Measurements from ENCODE around the gene DND1. TPM values are rescaled to one million over a fixed set of nuclear protein-coding genes. Genes with fewer than 3 reads are reported as not detected.
"Not testable (repeated sequence)": the region's sequence is repeated elsewhere in the genome, so short reads cannot be mapped to it uniquely, and the experiment has no call there.

Gene DND1
- total and polyA plus RNA-seq, 2 experiments from 2014 or later = 8.1 to 15.5 TPM

DNA sequence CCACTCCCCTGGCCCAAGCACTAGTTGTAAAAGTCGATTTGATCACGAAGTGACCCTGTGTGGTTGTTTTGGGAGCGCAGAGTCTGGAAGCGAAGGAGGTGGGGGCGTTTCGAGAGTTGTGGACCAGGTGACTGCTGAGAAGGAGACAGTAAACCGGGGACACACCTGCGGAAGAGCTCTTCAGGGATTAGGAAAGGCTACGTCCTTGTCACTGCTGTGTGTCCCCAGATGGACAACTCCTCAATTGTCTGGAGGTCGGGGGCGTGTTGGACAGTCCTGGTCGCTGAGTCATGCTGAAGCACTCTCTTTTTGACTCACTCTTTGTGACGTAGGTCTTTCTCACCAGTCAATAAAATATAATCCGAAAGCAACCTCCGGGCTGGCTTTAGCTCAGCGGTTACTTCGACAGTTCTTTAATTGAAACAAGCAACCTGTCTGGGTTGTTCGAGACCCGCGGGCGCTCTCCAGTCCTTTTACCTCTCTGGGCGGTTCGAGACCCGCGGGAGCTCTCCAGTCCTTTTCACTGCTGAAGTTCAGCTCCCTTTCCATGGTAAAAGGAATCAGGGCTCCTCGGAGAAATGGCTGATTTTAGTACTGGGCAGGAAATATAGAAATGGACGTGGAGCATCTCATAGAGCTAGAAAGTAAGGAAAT, 37.6 kb upstream of the DND1 start:
- Mint-ChIP-seq H3K4me3 (peak overlapping the region; percentile 88), H3K36me3 (ENCODE audit: low read depth) (peaks cover 10% of the 10 kb centered on the region; the same call in 2 of the 3 replicates), H3K27me3 (ENCODE audit: insufficient read depth, low read depth, poor library complexity) (peaks cover 8% of the 10 kb centered on the region), H3K4me1 (0 out of 3 replicates have a peak, but pooled peaks cover 2% of the 10 kb centered on the region), H3K9me3 (no peaks in the 10 kb centered on the region; the same call in 2 of the 3 replicates), H3K27ac (peak overlapping the region; percentile 94)
- ATAC-seq (peak; percentile 87), DNase-seq (ENCODE audit: low spot score) (peak; percentile 91)
- H3K9me2 ChIP-seq (ENCODE audit: insufficient read depth) = no peaks in the 10 kb centered on the region
- no peaks in the 10 kb centered on the region for H4K20me1 ChIP-seq (replicated peaks; ENCODE audit: insufficient read depth)
- peak overlapping the region; percentile 63 for H3K4me3 ChIP-seq
- H3K79me2 ChIP-seq (replicated peaks; ENCODE audit: insufficient read depth) = no peaks in the 10 kb centered on the region
- H3F3A ChIP-seq (replicated peaks; ENCODE audit: low read depth) = 0 out of 2 replicates have a peak, but pooled peaks cover 6% of the 10 kb centered on the region
- H3K27ac ChIP-seq (ENCODE audit: low read depth) = peak overlapping the region; percentile 60; the same call in 1 of the 2 replicates
- peak overlapping the region; percentile 78 for H3K4me2 ChIP-seq
- no peaks in the 10 kb centered on the region for H3K4me1 ChIP-seq (ENCODE audit: insufficient read depth)
- TF ChIP-seq CREB1 (CRISPR knock-in tag; IDR thresholded peaks at IDR 0.05; ENCODE audit: low read depth) (peak; percentile 92), ZNF114 (CRISPR knock-in tag; IDR thresholded peaks at IDR 0.05) (0 out of 2 replicates have a peak, but pooled peaks have one; percentile 13), STAT1 (IDR thresholded peaks at IDR 0.05; ENCODE audit: unreplicated experiment) (no peak)
- TF ChIP-seq, protein P1, sequence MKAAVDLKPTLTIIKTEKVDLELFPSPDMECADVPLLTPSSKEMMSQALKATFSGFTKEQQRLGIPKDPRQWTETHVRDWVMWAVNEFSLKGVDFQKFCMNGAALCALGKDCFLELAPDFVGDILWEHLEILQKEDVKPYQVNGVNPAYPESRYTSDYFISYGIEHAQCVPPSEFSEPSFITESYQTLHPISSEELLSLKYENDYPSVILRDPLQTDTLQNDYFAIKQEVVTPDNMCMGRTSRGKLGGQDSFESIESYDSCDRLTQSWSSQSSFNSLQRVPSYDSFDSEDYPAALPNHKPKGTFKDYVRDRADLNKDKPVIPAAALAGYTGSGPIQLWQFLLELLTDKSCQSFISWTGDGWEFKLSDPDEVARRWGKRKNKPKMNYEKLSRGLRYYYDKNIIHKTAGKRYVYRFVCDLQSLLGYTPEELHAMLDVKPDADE (IDR thresholded peaks at IDR 0.05) = no peak
- TF ChIP-seq, protein P2, sequence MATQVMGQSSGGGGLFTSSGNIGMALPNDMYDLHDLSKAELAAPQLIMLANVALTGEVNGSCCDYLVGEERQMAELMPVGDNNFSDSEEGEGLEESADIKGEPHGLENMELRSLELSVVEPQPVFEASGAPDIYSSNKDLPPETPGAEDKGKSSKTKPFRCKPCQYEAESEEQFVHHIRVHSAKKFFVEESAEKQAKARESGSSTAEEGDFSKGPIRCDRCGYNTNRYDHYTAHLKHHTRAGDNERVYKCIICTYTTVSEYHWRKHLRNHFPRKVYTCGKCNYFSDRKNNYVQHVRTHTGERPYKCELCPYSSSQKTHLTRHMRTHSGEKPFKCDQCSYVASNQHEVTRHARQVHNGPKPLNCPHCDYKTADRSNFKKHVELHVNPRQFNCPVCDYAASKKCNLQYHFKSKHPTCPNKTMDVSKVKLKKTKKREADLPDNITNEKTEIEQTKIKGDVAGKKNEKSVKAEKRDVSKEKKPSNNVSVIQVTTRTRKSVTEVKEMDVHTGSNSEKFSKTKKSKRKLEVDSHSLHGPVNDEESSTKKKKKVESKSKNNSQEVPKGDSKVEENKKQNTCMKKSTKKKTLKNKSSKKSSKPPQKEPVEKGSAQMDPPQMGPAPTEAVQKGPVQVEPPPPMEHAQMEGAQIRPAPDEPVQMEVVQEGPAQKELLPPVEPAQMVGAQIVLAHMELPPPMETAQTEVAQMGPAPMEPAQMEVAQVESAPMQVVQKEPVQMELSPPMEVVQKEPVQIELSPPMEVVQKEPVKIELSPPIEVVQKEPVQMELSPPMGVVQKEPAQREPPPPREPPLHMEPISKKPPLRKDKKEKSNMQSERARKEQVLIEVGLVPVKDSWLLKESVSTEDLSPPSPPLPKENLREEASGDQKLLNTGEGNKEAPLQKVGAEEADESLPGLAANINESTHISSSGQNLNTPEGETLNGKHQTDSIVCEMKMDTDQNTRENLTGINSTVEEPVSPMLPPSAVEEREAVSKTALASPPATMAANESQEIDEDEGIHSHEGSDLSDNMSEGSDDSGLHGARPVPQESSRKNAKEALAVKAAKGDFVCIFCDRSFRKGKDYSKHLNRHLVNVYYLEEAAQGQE (IDR thresholded peaks at IDR 0.05; ENCODE audit: unreplicated experiment) = peak; percentile 62
- TF ChIP-seq, protein P3, sequence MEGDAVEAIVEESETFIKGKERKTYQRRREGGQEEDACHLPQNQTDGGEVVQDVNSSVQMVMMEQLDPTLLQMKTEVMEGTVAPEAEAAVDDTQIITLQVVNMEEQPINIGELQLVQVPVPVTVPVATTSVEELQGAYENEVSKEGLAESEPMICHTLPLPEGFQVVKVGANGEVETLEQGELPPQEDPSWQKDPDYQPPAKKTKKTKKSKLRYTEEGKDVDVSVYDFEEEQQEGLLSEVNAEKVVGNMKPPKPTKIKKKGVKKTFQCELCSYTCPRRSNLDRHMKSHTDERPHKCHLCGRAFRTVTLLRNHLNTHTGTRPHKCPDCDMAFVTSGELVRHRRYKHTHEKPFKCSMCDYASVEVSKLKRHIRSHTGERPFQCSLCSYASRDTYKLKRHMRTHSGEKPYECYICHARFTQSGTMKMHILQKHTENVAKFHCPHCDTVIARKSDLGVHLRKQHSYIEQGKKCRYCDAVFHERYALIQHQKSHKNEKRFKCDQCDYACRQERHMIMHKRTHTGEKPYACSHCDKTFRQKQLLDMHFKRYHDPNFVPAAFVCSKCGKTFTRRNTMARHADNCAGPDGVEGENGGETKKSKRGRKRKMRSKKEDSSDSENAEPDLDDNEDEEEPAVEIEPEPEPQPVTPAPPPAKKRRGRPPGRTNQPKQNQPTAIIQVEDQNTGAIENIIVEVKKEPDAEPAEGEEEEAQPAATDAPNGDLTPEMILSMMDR (conservative IDR thresholded peaks at IDR 0.05; ENCODE audit: low read depth in 2 of 2) = no peak
- H3K36me3 ChIP-seq (ENCODE audit: insufficient read depth) = peaks cover 8% of the 10 kb centered on the region; the same call in 1 of the 2 replicates
- peak overlapping the region; percentile 73 for H2AFZ ChIP-seq
- H3K27me3 ChIP-seq (ENCODE audit: insufficient read depth) = no peaks in the 10 kb centered on the region

DNA sequence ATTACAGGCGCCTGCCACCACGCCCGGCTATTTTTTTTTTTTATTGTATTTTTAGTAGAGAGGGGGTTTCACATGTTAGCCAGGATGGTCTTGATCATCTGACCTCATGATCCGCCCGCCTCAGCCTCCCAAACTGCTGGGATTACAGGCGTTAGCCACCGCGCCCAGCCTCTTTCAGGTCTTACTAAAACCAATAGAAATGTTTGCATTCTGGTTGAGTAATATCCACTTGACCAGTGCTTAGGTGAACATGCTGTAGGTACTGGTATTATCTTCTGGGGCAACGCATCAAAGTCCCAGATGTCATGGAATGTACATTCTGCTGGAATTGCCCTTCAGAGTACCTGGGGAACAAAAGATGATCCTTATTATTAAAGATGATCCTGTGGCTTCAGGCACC, 35.4 kb upstream of the DND1 start:
- not testable (repeated sequence) for H3K4me3 Mint-ChIP-seq; H3K79me2 ChIP-seq (replicated peaks; ENCODE audit: insufficient read depth); H2AFZ ChIP-seq; H3K27ac ChIP-seq (ENCODE audit: low read depth); H3K4me2 ChIP-seq; H3K4me1 Mint-ChIP-seq; H3K9me2 ChIP-seq (ENCODE audit: insufficient read depth); H3K27ac Mint-ChIP-seq; H3K9me3 Mint-ChIP-seq; ATAC-seq; H3K27me3 Mint-ChIP-seq (ENCODE audit: insufficient read depth, low read depth, poor library complexity); H3K27me3 ChIP-seq (ENCODE audit: insufficient read depth); DNase-seq (ENCODE audit: low spot score); H3F3A ChIP-seq (replicated peaks; ENCODE audit: low read depth); H3K4me3 ChIP-seq; H3K4me1 ChIP-seq (ENCODE audit: insufficient read depth); H4K20me1 ChIP-seq (replicated peaks; ENCODE audit: insufficient read depth)
- H3K36me3 ChIP-seq (ENCODE audit: insufficient read depth) = peaks cover 21% of the 10 kb centered on the region
- peaks cover 27% of the 10 kb centered on the region for H3K36me3 Mint-ChIP-seq (ENCODE audit: low read depth)

Data from GM23338 (cell line).